IPS DF 19.7 (cell line): ENCODE results near the gene ARHGEF35.
"Not testable (repeated sequence)": the region's sequence is repeated elsewhere in the genome, so short reads cannot be mapped to it uniquely, and the experiment has no call there.

Source experiments
- DNase-seq: peaks from one replicate; pipeline ENCODE4 v3.0.0-alpha.2; 2013; ENCODE audit warnings: low read depth, low spot score

Gene ARHGEF35

DNA sequence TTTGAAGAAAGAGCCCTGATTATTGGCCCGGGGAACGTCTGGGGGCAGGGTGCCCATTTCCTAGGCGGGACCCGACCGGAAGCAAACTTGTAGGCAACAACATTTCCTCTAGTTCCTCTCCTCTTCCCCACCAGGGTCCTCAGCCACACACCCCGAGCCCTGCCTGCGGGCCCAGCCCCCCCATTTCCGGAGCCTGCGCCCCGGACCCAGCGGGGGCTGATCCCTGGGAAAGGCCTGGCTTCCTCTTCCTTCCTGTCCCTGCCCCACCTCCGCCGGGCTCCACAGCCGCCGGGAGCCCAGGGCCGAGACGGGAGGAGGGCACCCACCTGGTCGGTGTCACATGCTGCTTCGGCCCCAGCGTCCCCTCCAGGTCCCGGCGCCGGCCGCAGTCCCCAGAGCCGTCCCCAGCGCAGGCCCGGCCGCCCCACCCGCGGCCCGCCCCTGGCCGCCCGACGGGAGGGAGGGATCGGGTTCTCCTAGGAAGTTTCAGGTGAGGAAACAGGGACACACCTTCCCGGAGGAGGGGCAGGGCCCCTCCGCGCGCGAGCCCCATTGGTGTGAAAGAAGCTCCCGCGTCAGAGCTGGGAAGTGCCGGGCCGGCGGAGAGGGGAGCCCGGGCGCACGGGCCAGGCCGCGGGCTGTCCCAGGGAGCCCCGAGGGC is at the start of gene ARHGEF35:
Gene ARHGEF35 (minus strand): TSS at position 622 of the 661 bp plus-strand sequence. CDS start 7,450 bp downstream, outside the sequence.
- DNase-seq, result not testable (repeated sequence)

- not testable (repeated sequence) for DNase-seq
Observed at GRCh38 chr7:144245372-144245771, 49.7 kb upstream of the ARHGEF35 start.

- not testable (repeated sequence) for DNase-seq
Observed at GRCh38 chr7:144239365-144239764, 43.7 kb upstream of the ARHGEF35 start, which contains the start of gene OR2A42. TSS of gene OR2A42 (minus strand) at chr7:144239605. CDS start at chr7:144232843, 6,762 bp downstream.

DNA sequence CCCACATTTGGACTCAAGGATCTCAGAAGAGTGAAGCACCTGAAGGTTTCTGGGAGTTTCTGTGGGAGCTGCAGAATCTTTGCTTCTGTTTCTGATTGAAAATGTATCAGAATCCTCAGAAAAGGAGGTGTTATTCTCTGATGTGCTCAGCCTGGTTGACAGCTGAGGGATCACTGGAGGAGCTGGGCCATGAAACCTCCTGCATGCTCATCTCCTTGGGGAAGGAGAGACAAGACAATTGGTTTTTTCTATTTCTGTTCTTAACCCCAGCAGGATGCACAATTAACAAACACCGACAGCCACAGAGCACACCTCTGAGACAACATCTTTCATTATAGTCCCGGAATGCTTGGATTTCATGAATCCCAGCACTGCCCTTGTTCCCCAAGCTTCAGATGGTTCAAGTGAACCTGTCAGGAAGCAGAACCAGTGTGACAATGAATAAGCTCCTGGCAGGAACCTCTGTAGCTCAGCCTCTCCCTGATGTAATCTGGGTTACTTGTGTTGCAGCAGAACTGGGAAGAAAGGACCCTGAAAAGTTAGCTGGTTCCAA is 43.0 kb upstream of the ARHGEF35 start:
- DNase-seq, result not testable (repeated sequence)

DNA sequence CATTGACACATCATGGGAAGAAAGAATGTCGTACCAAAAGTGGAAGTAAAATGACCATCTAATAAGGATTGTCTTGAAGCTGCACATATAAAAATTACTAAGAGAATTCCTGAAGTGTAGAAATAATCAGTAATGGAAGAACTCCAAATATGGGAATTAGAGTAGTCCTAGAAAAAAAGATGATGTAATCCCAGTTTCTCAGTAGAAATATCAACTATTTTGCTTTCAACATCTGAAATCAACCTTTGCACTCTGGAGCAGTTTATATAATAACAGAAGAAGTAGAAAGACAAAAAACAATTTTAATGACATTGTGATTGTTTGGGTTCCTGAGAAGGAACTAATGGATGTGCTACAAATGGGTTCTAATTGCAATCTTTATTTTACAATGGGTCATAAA is 37.4 kb upstream of the ARHGEF35 start:
- not testable (repeated sequence) for DNase-seq

DNA sequence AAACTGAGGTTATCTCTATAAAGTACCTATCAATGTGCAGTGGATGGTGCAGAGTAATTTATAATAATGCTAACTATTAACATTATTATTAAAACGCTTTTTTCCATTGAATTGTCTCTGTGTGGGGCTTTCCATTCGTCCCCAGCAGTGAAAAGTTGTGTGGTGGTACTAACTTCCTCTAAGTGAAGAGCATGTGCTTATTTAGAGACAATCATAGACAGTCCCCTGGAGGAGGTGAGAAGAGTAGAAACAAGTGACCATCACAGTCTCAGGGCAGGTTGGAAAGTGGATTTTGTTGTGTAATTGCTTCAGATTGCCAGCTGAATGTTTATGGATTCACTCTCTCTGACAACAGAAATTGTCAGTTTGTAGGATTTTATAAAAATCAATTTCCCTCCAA is 35.4 kb upstream of the ARHGEF35 start:
- not testable (repeated sequence) for DNase-seq

- not testable (repeated sequence) for DNase-seq
Observed at GRCh38 chr7:144228810-144229209, 33.2 kb upstream of the ARHGEF35 start.

DNA sequence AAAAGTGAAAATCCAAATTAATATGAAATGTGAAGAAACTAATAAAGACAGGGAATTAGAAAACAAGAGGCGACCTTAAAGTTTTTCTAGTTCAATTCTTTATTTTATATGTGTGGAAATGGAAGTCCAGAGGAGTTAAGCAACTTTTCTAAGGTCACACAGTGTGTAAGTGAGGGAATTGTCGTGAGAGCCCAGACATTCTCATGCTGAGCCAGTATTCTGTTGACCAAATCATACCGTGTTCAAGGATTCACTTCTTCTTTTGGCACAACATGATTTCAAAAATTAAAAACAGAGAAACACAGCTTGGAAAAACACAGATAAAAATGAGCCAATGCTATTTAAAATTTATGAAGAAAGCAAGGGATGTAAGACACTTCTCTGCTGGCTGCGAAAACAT is 31.2 kb upstream of the ARHGEF35 start:
- not testable (repeated sequence) for DNase-seq

DNA sequence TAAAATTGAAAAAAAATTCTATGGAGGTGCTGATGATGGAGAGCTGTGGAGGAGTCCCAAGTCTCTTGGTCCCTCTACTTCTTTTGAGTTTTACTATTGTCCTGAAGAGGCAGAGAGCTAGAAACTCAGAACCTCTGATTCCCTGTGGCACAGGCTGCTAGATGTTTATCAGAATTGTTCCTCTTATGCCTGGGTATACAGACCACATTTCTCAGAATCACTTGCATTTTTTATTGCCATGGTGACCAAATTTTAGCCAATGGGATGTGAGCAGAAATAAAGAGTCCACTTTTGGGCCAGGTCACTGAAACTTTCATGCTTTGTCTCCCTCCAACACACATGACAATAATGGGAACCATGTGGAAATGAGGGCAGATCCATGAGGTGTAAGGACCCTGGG is 28.0 kb upstream of the ARHGEF35 start:
- not testable (repeated sequence) for DNase-seq

- DNase-seq, result not testable (repeated sequence)
Observed at GRCh38 chr7:144220531-144220930, 24.9 kb upstream of the ARHGEF35 start.

- not testable (repeated sequence) for DNase-seq
Observed at GRCh38 chr7:144219149-144219548, 23.5 kb upstream of the ARHGEF35 start.

GRCh38 chr7:144218581-144218980 is 22.9 kb upstream of the ARHGEF35 start:
- not testable (repeated sequence) for DNase-seq

DNA sequence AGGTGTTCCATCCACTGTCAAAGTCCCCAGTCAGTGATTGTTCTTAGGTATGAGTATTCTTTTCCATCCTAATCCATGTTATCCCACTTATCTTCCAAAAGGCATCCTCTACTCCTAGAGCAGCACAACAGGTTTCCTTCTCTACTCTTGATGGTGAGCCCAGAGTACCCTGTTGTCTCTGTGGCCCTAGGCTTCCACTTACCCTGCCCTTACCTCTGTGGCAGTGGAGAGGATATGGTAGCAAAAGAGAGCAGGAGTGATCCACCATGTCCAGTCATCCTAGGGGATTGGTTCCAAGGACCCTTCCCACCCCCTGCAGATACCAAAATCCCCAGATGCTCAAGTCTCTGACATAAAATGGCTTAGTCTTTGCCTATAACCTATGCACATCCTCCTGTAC is 21.6 kb upstream of the ARHGEF35 start:
- not testable (repeated sequence) for DNase-seq

DNA sequence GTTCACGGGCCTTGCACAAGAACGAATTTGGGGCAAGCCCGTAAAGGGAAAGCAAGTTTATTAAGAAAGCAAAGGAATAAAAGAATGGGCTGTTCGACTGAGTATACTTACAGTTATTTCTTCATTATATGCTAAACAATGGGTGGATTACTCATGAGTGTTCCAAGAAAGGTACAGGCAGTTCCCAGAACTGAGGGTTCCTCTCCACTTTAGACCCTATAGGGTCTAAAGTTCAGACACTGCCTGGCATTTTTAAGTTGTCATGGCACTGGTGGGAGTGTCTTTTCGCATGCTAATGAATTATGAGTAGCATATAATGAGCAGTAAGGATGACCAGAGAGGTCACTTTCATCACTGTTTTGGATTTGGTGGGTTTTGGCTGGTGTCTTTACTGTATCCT is 9.7 kb upstream of the ARHGEF35 start:
- DNase-seq, result not testable (repeated sequence)

GRCh38 chr7:144203086-144203485 is 7.5 kb upstream of the ARHGEF35 start:
- DNase-seq, result not testable (repeated sequence)

GRCh38 chr7:144201978-144202377 is 6.3 kb upstream of the ARHGEF35 start:
- DNase-seq, result not testable (repeated sequence)

DNA sequence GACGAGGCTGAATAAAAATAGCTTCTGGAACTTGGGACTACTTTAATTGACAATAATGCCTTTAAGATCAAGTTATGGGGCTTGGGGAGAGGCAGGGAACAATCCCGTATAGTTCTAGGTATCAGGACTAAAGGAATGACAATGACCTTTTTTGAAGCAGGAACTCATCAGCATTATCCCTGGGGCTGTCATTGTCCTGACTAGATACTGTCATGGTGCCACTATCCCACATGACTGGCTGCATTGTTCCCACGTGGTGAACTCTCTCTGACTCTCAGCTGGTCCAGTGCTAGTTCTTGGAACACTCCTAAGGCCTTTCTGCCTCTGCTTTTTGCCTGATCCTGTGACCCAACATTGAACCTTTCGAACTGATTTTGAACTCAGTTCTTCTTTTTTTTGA is 3.3 kb upstream of the ARHGEF35 start:
- DNase-seq, result not testable (repeated sequence)

GRCh38 chr7:144194453-144194852 is 1.2 kb downstream of the ARHGEF35 start:
- not testable (repeated sequence) for DNase-seq

GRCh38 chr7:144193782-144194181 is 1.9 kb downstream of the ARHGEF35 start:
- not testable (repeated sequence) for DNase-seq

DNA sequence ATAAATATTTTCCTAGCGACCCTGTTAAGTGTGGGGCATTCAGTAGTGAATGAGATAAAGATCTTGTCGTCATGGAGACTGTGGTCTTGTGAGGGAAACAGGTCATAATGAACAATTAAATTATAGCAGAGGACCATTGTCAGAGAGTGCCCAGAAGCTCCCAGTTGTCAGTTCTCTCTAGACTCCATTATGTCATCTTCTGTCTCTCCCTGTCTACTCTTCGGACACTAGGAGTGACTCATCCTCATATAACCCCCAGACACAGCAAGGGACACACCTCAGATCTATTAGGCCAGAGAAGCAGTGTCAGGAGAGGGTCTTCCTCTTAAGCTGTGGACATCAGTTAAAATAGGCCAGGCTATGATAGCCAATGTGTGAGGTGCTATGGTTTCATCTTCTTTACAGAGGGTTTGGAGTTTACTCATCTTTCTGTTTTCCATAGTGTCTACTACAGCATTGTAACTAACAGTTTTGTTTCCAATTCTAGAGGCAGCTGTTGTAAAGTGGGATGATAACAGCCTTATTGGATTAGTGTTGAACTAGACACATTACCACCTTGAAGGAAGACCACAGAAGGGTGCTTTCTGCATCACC is 7.0 kb downstream of the ARHGEF35 start:
- DNase-seq, result not testable (repeated sequence)

DNA sequence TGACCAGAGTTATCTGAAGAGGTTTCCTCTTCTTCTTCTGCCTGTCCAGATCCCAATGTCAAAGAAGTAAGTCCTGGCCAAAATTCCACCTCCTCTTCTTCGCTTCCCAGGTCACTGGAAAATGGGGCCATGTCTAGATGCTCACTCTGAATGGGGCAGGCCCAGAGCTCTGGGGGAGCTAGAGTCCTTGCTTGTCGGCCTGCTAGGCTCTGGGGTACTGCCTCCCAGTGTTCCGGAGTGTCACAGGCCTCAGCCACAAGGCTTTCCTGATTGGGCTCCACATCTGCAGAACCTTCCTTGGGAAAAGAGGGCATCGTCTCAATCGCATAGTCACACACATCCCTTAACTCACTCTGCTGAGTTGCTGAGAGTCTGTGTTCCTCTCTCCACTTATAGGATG is 7.8 kb downstream of the ARHGEF35 start:
- DNase-seq, result not testable (repeated sequence)

DNA sequence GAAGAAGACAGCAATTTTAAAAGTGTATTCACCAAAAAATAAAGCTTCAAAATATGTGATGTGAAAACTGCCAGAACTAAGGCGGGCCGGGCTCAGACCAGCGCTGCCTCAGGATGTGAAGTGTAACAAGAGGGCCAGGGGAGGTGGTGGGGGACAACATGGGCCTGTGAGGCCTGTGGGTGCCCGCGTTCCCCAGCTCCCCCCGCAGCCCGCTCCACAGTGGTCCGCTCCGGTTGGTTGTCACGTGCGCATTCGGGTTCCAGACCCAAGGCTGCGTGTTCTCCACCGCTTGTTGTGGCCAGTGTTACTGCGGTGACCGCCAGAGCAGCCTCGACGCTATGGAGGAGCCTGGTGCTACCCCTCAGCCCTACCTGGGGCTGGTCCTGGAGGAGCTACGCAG is 12.5 kb downstream of the ARHGEF35 start, which contains the start of gene CTAGE4:
Gene CTAGE4 (plus strand): TSS at position 301 of the 400 bp plus-strand sequence. CDS start 38 bp downstream, at position 339.
- not testable (repeated sequence) for DNase-seq

DNA sequence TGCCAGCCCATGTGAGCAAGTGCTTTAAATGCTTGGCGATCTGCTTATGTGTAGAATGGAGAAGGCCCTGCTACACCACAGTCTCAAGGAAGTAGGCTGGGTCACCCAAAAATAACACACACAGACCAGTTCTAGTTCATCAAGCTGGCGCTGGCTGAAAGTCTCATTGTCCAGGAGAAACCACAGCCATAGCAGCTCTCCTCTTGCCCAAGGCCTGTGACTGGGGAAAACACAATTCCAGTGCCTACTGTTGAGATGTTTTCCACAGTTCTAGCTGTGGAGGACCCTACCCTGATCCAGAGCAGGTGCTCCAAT is 16.5 kb downstream of the ARHGEF35 start:
- not testable (repeated sequence) for DNase-seq
